ENCODE measurements around the gene ZNF195.

GRCh38 chr11:3342709-3343108, 36.2 kb downstream of the ZNF195 start:
- TF ChIP-seq CTCF (IDR thresholded peaks at IDR 0.05; ENCODE audit: control extremely low read depth in 1 of 3, insufficient read depth in 1 of 3, low read depth in 1 of 3, low read length in 3 of 3) (no peak), SP1 (IDR thresholded peaks at IDR 0.05; ENCODE audit: low read depth, low read length) (no peak)

Measured in H1 (cell line).